HG02943 (cell line): Measurements from ENCODE around the gene PERCC1.

Experiments used
- ATAC-seq: cut with Tn5 transposase; IDR thresholded peaks from one replicate; pipeline ENCODE4 v1.9.1; 2021; ENCODE audit warnings: mild to moderate bottlenecking, low read depth, moderate library complexity; ENCODE audit not compliant: unreplicated experiment

The PERCC1 gene

GRCh38 chr16:1408171-1408837, 22.6 kb upstream of the PERCC1 start:
- ATAC-seq, result peak; percentile 66

- ATAC-seq, result no peak
Observed at GRCh38 chr16:1412847-1413246, 18.0 kb upstream of the PERCC1 start.

DNA sequence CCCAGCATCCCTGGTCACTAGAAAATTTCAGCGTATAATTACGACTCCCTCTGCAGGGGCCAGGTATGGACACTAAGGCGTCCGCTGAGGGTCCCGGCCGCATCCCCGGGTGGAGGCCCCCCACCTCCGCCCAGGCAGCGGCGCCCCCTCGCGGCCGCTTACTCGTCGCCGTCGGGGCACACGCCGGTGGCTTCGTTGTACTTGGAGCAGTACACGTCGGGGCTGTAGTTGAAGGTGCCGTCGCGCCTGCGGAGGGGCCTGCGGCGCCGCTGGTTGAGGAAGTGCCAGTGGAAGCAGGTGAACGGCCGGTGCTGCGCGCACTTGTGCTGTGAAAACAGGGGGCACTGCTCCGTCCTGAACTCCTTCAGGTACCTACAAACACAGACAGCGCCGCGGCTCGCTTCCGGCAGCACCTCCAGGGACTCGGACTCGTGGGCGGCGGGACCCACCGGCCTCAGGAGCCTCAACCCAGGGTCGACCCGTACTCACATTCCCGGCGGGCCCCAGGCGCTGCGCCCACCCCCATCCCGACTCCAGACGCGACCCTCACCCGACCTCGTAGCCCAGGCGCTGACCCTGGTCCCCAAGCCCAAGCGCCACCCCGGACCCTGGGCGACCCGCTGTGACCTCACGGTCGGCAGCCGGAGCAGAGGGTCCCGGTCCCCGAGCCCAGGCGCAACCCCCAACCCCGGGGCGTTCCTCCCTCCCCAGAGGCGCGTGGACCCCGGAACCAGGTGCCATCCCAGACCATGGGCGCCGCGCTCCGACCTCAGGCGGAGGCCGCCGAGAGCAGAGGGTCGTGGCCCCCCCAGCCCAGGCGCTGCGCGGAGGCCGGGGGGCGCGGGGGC, 17.0 kb upstream of the PERCC1 start:
- ATAC-seq, result peak; percentile 32

- peak; percentile 55 for ATAC-seq
Observed at GRCh38 chr16:1414532-1415260, 16.2 kb upstream of the PERCC1 start, which contains the start of gene UNKL. Gene UNKL, minus strand, starts transcription at chr16:1414704. Its CDS starts 13 bp downstream, at chr16:1414691.

GRCh38 chr16:1416521-1416941, 14.3 kb upstream of the PERCC1 start:
- ATAC-seq, result no peak

GRCh38 chr16:1420111-1420539, 10.8 kb upstream of the PERCC1 start:
- ATAC-seq, result peak; percentile 11

GRCh38 chr16:1422076-1422475, 8.8 kb upstream of the PERCC1 start:
- ATAC-seq, result no peak

DNA sequence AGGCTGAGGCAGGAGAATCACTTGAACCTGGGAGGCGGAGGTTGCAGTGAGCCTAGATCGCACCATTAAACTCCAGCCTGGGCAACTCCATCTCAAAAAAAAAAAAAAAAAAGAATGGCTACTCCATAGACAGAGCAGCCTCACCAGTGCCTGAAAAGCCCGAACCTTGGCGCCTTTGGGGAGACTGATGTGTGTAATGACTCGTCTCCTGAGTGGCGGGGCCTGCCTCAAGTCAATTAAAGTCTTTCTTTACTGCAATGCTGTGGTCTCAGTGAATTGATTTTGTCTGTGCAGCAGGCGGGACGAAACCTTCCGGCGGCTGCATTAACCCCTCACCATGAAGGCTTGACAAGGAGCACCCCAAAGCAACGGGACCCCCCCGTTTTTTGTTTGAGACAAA, 6.8 kb upstream of the PERCC1 start:
- ATAC-seq, result no peak

DNA sequence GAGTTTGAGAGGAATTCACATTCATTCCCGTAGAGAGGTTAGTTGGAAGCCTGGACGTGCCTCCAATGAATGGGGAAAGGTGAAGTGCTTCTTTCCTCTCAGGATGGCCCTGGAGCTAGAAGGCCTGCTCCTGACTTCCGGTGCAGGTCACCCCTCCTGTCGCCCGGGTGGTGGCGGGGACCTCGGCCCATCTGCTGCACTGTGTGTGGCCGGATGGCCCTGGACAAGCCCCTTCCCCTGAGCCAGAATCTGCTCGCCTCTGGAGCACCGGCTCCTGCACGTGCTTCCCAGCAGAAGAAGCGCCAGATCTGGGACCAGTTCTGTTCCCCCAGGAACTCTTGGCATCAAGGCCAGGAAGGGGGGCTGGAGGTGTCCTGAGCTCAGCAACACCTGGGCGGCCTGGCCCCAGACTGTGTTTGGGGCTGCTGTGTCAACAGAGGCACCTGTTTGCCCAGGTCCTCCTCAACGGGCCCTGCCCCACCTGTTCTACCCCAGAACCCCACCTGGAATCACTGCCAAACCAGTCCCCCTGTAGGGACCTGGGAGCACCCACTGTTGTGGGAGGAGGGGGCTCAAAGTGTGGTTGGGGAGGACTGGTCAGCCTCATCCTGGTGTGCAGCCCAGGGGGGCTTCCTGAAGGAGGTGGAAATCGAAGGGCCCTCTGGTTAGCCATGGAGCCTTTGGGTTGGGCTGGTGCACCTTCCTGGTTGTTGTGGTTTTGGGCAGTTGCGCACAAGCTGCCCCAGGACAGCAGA, 5.1 kb upstream of the PERCC1 start:
- no peak for ATAC-seq

GRCh38 chr16:1426734-1427471, 4.0 kb upstream of the PERCC1 start:
- no peak for ATAC-seq

DNA sequence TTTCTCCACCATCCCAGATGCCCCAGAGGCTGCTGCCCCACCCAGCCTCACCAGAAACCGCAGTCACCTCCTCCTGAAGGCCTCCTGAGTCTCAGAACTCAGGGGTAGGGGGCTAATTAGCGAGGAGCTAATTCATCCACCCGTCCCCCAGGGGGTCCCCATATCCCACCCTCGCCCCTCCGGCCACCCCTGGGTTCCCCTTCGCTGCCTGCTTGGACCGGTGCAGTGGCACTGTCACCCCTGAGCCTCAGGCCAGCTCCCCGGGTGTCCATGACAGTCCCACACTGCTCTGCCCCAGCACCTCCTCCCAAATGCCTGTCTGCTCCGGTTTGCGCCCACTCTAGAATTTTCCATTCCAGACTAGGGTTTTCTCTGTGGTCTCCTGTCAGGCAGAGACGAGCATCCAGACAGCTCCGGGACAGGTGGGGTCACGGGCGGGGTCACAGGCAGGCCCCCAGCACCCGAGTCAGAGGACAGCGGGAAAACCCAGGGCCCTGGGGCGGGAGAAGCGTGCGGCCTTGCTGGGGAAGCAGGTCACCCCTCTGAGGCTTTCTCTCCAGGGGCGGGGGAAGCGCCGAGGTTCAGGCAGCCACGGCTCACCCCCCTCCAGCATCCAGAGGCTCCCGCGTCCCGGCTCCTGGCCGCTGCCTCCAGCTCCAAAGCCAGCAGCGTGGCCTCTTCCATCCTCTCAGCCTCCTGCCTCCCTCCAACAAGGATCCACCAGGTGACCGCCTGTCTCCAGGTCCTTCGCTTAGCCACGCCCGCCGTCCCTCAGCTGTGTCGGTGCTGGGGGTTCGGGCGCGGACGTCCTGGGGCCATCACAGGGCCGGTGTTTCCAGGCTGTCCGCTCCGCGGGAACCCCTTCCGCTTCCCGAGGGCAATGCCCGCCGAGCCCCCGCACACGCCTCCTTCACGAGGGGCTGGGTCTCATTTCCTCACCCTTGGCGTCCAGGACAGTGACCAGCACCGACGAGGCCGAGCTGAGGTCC, 3.1 kb upstream of the PERCC1 start:
- no peak for ATAC-seq

GRCh38 chr16:1428511-1428910, 2.4 kb upstream of the PERCC1 start:
- no peak for ATAC-seq

DNA sequence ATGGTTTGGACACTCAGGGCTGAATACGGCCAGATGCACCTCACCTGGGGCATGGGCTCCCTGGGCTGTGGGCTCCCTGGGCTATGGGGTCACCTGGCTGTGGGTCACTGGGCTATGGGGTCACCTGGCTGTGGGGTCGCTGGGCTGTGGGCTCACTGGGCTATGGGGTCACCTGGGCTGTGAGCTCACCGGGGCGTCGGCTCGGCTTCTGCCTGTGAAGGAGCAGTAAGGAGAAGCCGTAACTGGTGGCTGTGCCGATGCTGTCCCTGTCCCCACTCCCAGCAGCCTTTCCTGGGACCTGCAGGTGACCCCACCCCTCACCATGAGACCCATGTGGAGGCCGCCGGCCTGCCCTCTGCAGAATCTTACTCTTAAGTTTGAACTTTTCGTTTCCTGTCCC, 1.9 kb upstream of the PERCC1 start:
- ATAC-seq, result no peak

- ATAC-seq, result no peak
Observed at GRCh38 chr16:1429631-1430030, 1.2 kb upstream of the PERCC1 start.

- no peak for ATAC-seq
Observed at GRCh38 chr16:1430214-1430758, 592 bp upstream of the PERCC1 start.

GRCh38 chr16:1431497-1432270, 806 bp downstream of the PERCC1 start:
- no peak for ATAC-seq
